HepG2 (cell line): ENCODE results near the gene SELENOH. TPM values are rescaled to one million over a fixed set of nuclear protein-coding genes. Genes with fewer than 3 reads are reported as not detected.

Experiments used
- FOXM1 ChIP-seq: sonication (generic); formaldehyde crosslinking; IDR thresholded peaks from 2 replicates; pipeline ENCODE4 v1.5.0; 2020; ENCODE audit warnings: missing genetic modification reagents
- KDM2A ChIP-seq: sonication (generic); formaldehyde crosslinking; IDR thresholded peaks from 2 replicates; pipeline ENCODE4 v1.4.0; 2020; ENCODE audit warnings: low read depth, missing genetic modification reagents, borderline replicate concordance
- MED8 ChIP-seq: sonication (generic); formaldehyde crosslinking; IDR thresholded peaks from 2 replicates; pipeline ENCODE4 v1.8.1; 2023; ENCODE audit warnings: mild to moderate bottlenecking, missing genetic modification reagents; ENCODE audit not compliant: insufficient replicate concordance
- SP4 ChIP-seq: sonication (generic); formaldehyde crosslinking; IDR thresholded peaks from 2 replicates; pipeline ENCODE4 v1.8.1; 2023; ENCODE audit warnings: mild to moderate bottlenecking, missing genetic modification reagents
- SRY ChIP-seq: sonication (generic); formaldehyde crosslinking; IDR thresholded peaks from 2 replicates; pipeline ENCODE4 v1.8.0; 2022; ENCODE audit warnings: mild to moderate bottlenecking, missing genetic modification reagents
- TAF1 ChIP-seq: sonication (generic); formaldehyde crosslinking; IDR thresholded peaks from 2 replicates; pipeline ENCODE4 v1.4.0; 2020; ENCODE audit warnings: missing genetic modification reagents
- TEAD3 ChIP-seq: optimal IDR thresholded peaks from 2 replicates; pipeline ENCODE3; 2016; ENCODE audit warnings: borderline replicate concordance
- YEATS2 ChIP-seq: sonication (generic); formaldehyde crosslinking; IDR thresholded peaks from 2 replicates; pipeline ENCODE4 v1.4.0; 2020; ENCODE audit warnings: missing genetic modification reagents, borderline replicate concordance
- ZNF720 ChIP-seq: sonication (generic); formaldehyde crosslinking; IDR thresholded peaks from 2 replicates; pipeline ENCODE4 v1.4.0; 2020; ENCODE audit warnings: missing genetic modification reagents
- ZNF816 ChIP-seq: sonication (generic); formaldehyde crosslinking; IDR thresholded peaks from 2 replicates; pipeline ENCODE4 v1.8.0; 2022; ENCODE audit warnings: missing genetic modification reagents, mild to moderate bottlenecking, borderline replicate concordance
- polyA plus RNA-seq, 8 experiments: library from polyadenylated mRNA; depleted of rRNA in 3 of 8; stranded (reverse) in 7 of 8; unstranded in 1 of 8; fragments of >200 nt; fragmentation: Illumina TruSeq in 4 of 8; extraction: Trizol in 4 of 8; gene quantifications; 2 replicates each; pipeline versions ENCODE4 v1.2.1 to v1.2.3, GENCODE V29; 2011 to 2016; ENCODE audit warnings: low read depth in 4 of 8, missing spikeins in 1 of 8, mixed read lengths in 1 of 8; ENCODE audit not compliant: insufficient read depth in 1 of 8
- total RNA-seq, 5 experiments: library from RNA; depleted of rRNA; stranded (reverse); fragments of >200 nt; fragmentation: Illumina TruSeq; extraction: Trizol; gene quantifications; 2 replicates each; pipeline ENCODE4 v1.2.3, GENCODE V29; 2016; ENCODE audit warnings: low read depth in 1 of 5
- TF ChIP-seq, protein P1 (sequence below): sonication (generic); formaldehyde crosslinking; conservative IDR thresholded peaks from 2 replicates; pipeline ENCODE4 v1.4.0; 2020; ENCODE audit warnings: missing genetic modification reagents
- TF ChIP-seq, protein P2 (sequence below): sonication (generic); formaldehyde crosslinking; IDR thresholded peaks from 2 replicates; pipeline ENCODE4 v1.5.0; 2020; ENCODE audit warnings: mild to moderate bottlenecking, missing genetic modification reagents, borderline replicate concordance
- TF ChIP-seq, protein P3 (sequence below): sonication (generic); formaldehyde crosslinking; IDR thresholded peaks from 2 replicates; pipeline ENCODE4 v1.8.0; 2022; ENCODE audit warnings: low read depth, missing genetic modification reagents
- TF ChIP-seq, protein P4 (sequence below): sonication (generic); formaldehyde crosslinking; IDR thresholded peaks from 2 replicates; pipeline ENCODE4 v1.4.0; 2020; ENCODE audit warnings: mild to moderate bottlenecking, missing genetic modification reagents
- TF ChIP-seq, protein P5 (sequence below): sonication (generic); formaldehyde crosslinking; IDR thresholded peaks from 2 replicates; pipeline ENCODE4 v1.4.0; 2020; ENCODE audit warnings: mild to moderate bottlenecking, missing genetic modification reagents

The SELENOH gene
- total and polyA plus RNA-seq, 2 of the 13 experiments (the other 11 are each of a cell fraction or from before 2014, with no cell fraction given) = 27.2 to 77.4 TPM

DNA sequence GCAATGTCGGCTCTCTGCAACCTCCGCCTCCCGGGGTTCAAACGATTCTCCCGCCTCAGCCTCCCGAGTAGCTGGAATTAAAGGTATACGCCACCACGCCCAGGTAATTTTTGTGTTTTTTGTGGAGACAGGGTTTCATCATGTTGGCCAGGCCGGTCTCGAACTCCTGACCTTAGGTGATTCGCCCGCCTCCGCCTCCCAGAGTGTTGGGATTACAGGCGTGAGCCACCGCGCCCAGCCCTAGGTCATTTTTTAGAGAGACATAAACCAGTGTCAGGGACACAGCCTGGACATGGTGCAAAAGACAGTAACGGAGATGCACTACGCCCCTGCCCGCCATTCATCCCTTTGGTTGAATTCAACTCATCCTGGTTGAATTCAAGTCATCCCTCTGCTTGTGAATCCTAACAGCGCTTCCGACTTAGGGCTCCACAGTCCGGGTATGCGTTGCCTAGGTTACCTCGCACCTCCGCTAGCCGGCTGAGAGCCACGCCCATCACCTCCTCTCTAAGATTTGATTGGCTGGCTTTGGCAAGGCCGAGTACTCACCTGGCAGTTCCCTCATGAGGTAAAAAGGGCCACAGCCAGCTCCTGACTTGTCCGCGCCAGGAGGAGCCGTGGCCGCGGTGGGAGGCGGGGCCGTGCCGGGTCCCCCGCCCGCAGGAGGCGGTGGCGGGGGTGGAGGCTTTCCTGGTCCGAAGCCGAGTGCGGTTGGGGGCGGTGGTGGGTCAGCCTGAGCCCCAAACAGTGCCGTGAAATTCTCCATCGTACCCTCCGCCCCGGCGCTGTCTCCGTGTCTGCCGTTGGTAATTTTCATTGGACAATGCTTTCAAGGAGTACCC lies 29.7 kb upstream of the SELENOH start, which contains the start of gene MED19 (continued):
- TF ChIP-seq KDM2A (CRISPR knock-in tag) = peak; percentile 77
- TF ChIP-seq, protein P1, sequence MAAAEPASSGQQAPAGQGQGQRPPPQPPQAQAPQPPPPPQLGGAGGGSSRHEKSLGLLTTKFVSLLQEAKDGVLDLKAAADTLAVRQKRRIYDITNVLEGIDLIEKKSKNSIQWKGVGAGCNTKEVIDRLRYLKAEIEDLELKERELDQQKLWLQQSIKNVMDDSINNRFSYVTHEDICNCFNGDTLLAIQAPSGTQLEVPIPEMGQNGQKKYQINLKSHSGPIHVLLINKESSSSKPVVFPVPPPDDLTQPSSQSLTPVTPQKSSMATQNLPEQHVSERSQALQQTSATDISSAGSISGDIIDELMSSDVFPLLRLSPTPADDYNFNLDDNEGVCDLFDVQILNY (CRISPR knock-in tag) = peak; percentile 34; the same call in 1 of the 2 replicates
- no peak for TF ChIP-seq FOXM1 (CRISPR knock-in tag)
- peak; percentile 10; the same call in 1 of the 2 replicates for TF ChIP-seq SRY (CRISPR knock-in tag)
- TF ChIP-seq, protein P2, sequence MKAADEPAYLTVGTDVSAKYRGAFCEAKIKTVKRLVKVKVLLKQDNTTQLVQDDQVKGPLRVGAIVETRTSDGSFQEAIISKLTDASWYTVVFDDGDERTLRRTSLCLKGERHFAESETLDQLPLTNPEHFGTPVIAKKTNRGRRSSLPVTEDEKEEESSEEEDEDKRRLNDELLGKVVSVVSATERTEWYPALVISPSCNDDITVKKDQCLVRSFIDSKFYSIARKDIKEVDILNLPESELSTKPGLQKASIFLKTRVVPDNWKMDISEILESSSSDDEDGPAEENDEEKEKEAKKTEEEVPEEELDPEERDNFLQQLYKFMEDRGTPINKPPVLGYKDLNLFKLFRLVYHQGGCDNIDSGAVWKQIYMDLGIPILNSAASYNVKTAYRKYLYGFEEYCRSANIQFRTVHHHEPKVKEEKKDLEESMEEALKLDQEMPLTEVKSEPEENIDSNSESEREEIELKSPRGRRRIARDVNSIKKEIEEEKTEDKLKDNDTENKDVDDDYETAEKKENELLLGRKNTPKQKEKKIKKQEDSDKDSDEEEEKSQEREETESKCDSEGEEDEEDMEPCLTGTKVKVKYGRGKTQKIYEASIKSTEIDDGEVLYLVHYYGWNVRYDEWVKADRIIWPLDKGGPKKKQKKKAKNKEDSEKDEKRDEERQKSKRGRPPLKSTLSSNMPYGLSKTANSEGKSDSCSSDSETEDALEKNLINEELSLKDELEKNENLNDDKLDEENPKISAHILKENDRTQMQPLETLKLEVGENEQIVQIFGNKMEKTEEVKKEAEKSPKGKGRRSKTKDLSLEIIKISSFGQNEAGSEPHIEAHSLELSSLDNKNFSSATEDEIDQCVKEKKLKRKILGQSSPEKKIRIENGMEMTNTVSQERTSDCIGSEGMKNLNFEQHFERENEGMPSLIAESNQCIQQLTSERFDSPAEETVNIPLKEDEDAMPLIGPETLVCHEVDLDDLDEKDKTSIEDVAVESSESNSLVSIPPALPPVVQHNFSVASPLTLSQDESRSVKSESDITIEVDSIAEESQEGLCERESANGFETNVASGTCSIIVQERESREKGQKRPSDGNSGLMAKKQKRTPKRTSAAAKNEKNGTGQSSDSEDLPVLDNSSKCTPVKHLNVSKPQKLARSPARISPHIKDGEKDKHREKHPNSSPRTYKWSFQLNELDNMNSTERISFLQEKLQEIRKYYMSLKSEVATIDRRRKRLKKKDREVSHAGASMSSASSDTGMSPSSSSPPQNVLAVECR = peak; percentile 71
- TF ChIP-seq TAF1 (CRISPR knock-in tag) = no peak; the same call in 1 of the 2 replicates
- TF ChIP-seq, protein P3, sequence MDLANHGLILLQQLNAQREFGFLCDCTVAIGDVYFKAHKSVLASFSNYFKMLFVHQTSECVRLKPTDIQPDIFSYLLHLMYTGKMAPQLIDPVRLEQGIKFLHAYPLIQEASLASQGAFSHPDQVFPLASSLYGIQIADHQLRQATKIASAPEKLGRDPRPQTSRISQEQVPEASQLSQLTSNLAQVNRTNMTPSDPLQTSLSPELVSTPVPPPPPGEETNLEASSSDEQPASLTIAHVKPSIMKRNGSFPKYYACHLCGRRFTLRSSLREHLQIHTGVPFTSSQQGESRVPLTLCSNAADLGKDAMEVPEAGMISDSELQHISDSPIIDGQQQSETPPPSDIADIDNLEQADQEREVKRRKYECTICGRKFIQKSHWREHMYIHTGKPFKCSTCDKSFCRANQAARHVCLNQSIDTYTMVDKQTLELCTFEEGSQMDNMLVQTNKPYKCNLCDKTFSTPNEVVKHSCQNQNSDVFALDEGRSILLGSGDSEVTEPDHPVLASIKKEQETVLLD = no peak
- TF ChIP-seq MED8 (CRISPR knock-in tag) = peak; percentile 32
- no peak for TF ChIP-seq YEATS2 (CRISPR knock-in tag)
- TF ChIP-seq ZNF816 (CRISPR knock-in tag) = 0 out of 2 replicates have a peak, but pooled peaks have one; percentile 25
- TF ChIP-seq SP4 = peak; percentile 29; the same call in 1 of the 2 replicates
- TF ChIP-seq, protein P4, sequence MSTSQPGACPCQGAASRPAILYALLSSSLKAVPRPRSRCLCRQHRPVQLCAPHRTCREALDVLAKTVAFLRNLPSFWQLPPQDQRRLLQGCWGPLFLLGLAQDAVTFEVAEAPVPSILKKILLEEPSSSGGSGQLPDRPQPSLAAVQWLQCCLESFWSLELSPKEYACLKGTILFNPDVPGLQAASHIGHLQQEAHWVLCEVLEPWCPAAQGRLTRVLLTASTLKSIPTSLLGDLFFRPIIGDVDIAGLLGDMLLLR (CRISPR knock-in tag) = 0 out of 2 replicates have a peak, but pooled peaks have one; percentile 30
- TF ChIP-seq ZNF720 (CRISPR knock-in tag) = no peak
- peak; percentile 83 for TF ChIP-seq TEAD3
- TF ChIP-seq, protein P5, sequence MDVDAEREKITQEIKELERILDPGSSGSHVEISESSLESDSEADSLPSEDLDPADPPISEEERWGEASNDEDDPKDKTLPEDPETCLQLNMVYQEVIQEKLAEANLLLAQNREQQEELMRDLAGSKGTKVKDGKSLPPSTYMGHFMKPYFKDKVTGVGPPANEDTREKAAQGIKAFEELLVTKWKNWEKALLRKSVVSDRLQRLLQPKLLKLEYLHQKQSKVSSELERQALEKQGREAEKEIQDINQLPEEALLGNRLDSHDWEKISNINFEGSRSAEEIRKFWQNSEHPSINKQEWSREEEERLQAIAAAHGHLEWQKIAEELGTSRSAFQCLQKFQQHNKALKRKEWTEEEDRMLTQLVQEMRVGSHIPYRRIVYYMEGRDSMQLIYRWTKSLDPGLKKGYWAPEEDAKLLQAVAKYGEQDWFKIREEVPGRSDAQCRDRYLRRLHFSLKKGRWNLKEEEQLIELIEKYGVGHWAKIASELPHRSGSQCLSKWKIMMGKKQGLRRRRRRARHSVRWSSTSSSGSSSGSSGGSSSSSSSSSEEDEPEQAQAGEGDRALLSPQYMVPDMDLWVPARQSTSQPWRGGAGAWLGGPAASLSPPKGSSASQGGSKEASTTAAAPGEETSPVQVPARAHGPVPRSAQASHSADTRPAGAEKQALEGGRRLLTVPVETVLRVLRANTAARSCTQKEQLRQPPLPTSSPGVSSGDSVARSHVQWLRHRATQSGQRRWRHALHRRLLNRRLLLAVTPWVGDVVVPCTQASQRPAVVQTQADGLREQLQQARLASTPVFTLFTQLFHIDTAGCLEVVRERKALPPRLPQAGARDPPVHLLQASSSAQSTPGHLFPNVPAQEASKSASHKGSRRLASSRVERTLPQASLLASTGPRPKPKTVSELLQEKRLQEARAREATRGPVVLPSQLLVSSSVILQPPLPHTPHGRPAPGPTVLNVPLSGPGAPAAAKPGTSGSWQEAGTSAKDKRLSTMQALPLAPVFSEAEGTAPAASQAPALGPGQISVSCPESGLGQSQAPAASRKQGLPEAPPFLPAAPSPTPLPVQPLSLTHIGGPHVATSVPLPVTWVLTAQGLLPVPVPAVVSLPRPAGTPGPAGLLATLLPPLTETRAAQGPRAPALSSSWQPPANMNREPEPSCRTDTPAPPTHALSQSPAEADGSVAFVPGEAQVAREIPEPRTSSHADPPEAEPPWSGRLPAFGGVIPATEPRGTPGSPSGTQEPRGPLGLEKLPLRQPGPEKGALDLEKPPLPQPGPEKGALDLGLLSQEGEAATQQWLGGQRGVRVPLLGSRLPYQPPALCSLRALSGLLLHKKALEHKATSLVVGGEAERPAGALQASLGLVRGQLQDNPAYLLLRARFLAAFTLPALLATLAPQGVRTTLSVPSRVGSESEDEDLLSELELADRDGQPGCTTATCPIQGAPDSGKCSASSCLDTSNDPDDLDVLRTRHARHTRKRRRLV (CRISPR knock-in tag) = 0 out of 2 replicates have a peak, but pooled peaks have one; percentile 30
